HEK293 (cell line): Measurements from ENCODE around the gene PPM1L.

Source experiments
- CTCF ChIA-PET: fragments of 350-600 bp; formaldehyde crosslinking; extraction: SDS; loops from one replicate; lab custom pipeline; 2021; ENCODE audit warnings: antibody characterized with exemption; lab: Yijun Ruan, JAX
- POLR2A ChIA-PET: fragments of 300-600 bp; formaldehyde crosslinking; extraction: SDS; loops from one replicate; lab custom pipeline; 2020; ENCODE audit warnings: antibody characterized with exemption, inconsistent platforms; lab: Yijun Ruan, JAX
- H3K27ac ChIP-seq: fragments of 200-500 bp; sonication (Bioruptor generic); 2 replicates; pipeline ENCODE4 v1.5.1; 2014; ENCODE audit warnings: low read depth, low read length, control low read depth, inconsistent platforms; ENCODE audit errors: extremely low read depth
- H3K36me3 ChIP-seq, 2 experiments: fragments of 200-500 bp in 1 of 2; sonication (Bioruptor generic) in 1 of 2; 1 replicate in 1 of 2; 2 replicates in 1 of 2; pipeline ENCODE4 v1.5.1; 2014 to 2017; ENCODE audit warnings: inconsistent platforms in 2 of 2, low read length in 2 of 2; ENCODE audit not compliant: control insufficient read depth in 2 of 2, insufficient read depth in 1 of 2
- H3K4me1 ChIP-seq: fragments of 200-500 bp; sonication (Bioruptor generic); 2 replicates; pipeline ENCODE4 v1.5.1; 2014; ENCODE audit warnings: mild to moderate bottlenecking, low read length, inconsistent platforms; ENCODE audit not compliant: control insufficient read depth, insufficient read depth
- H3K4me3 ChIP-seq: 2 replicates; pipeline ENCODE4 v1.5.1; 2011; ENCODE audit warnings: low read depth, mild to moderate bottlenecking, control low read depth, low read length, moderate library complexity
- H3K9me3 ChIP-seq: fragments of 200-500 bp; sonication (Bioruptor generic); 2 replicates; pipeline ENCODE4 v1.5.1; 2014; ENCODE audit warnings: low read depth, low read length, inconsistent platforms; ENCODE audit not compliant: control insufficient read depth, insufficient read depth
- EGR2 ChIP-seq: fragments of 450-650 bp; formaldehyde crosslinking; IDR thresholded peaks from 2 replicates; pipeline ENCODE4 v1.5.1; 2016; ENCODE audit warnings: low read depth, missing biosample characterization, missing genetic modification characterization
- GLIS2 ChIP-seq: fragments of 450-650 bp; formaldehyde crosslinking; IDR thresholded peaks from 2 replicates; pipeline ENCODE4 v1.5.1; 2016; ENCODE audit warnings: missing biosample characterization, missing genetic modification characterization
- KLF7 ChIP-seq: fragments of 450-650 bp; formaldehyde crosslinking; IDR thresholded peaks from 2 replicates; pipeline ENCODE4 v1.5.1; 2016; ENCODE audit warnings: missing biosample characterization, missing genetic modification characterization, borderline replicate concordance
- MYNN ChIP-seq: fragments of 450-650 bp; formaldehyde crosslinking; IDR thresholded peaks from 2 replicates; pipeline ENCODE4 v1.5.1; 2016; ENCODE audit warnings: missing biosample characterization, missing genetic modification characterization, borderline replicate concordance
- REPIN1 ChIP-seq: fragments of 450-650 bp; formaldehyde crosslinking; IDR thresholded peaks from 2 replicates; pipeline ENCODE4 v1.5.1; 2017; ENCODE audit warnings: missing biosample characterization, missing genetic modification characterization, low read depth
- ZBTB20 ChIP-seq: fragments of 450-650 bp; formaldehyde crosslinking; IDR thresholded peaks from 2 replicates; pipeline ENCODE4 v1.5.1; 2016; ENCODE audit warnings: missing biosample characterization, missing genetic modification characterization
- ZBTB21 ChIP-seq: fragments of 450-650 bp; formaldehyde crosslinking; IDR thresholded peaks from 2 replicates; pipeline ENCODE4 v1.5.1; 2017; ENCODE audit warnings: missing biosample characterization, missing genetic modification characterization
- ZNF132 ChIP-seq: fragments of 450-650 bp; formaldehyde crosslinking; IDR thresholded peaks from 2 replicates; pipeline ENCODE4 v1.5.1; 2017; ENCODE audit warnings: missing biosample characterization, missing genetic modification characterization, borderline replicate concordance
- ZNF169 ChIP-seq: fragments of 450-650 bp; formaldehyde crosslinking; IDR thresholded peaks from 2 replicates; pipeline ENCODE4 v1.5.1; 2016; ENCODE audit warnings: missing biosample characterization, missing genetic modification characterization
- ZNF221 ChIP-seq: fragments of 450-650 bp; formaldehyde crosslinking; IDR thresholded peaks from 2 replicates; pipeline ENCODE4 v1.5.1; 2017; ENCODE audit warnings: missing biosample characterization, missing genetic modification characterization, borderline replicate concordance
- ZNF223 ChIP-seq: fragments of 450-650 bp; formaldehyde crosslinking; IDR thresholded peaks from 2 replicates; pipeline ENCODE4 v1.5.1; 2016; ENCODE audit warnings: missing biosample characterization, missing genetic modification characterization
- ZNF239 ChIP-seq: fragments of 450-650 bp; formaldehyde crosslinking; IDR thresholded peaks from 2 replicates; pipeline ENCODE4 v1.5.1; 2016; ENCODE audit warnings: missing biosample characterization, missing genetic modification characterization
- ZNF311 ChIP-seq: fragments of 450-650 bp; formaldehyde crosslinking; IDR thresholded peaks from 2 replicates; pipeline ENCODE4 v1.5.1; 2017; ENCODE audit warnings: missing biosample characterization, missing genetic modification characterization, borderline replicate concordance
- ZNF473 ChIP-seq: fragments of 450-650 bp; formaldehyde crosslinking; IDR thresholded peaks from 2 replicates; pipeline ENCODE4 v1.5.1; 2017; ENCODE audit warnings: missing biosample characterization, missing genetic modification characterization
- ZNF501 ChIP-seq: fragments of 450-650 bp; formaldehyde crosslinking; IDR thresholded peaks from 2 replicates; pipeline ENCODE4 v1.5.1; 2016; ENCODE audit warnings: missing biosample characterization, missing genetic modification characterization
- ZNF529 ChIP-seq: fragments of 450-650 bp; formaldehyde crosslinking; IDR thresholded peaks from 2 replicates; pipeline ENCODE4 v1.5.1; 2017; ENCODE audit warnings: missing genetic modification characterization, missing biosample characterization; ENCODE audit not compliant: insufficient replicate concordance
- ZNF555 ChIP-seq: fragments of 450-650 bp; formaldehyde crosslinking; conservative IDR thresholded peaks from 2 replicates; pipeline ENCODE4 v1.5.1; 2017; ENCODE audit warnings: missing biosample characterization, mild to moderate bottlenecking, missing genetic modification characterization, inconsistent platforms
- ZNF558 ChIP-seq: fragments of 450-650 bp; formaldehyde crosslinking; IDR thresholded peaks from 2 replicates; pipeline ENCODE4 v1.5.1; 2016; ENCODE audit warnings: missing biosample characterization, missing genetic modification characterization
- ZNF629 ChIP-seq: fragments of 450-650 bp; formaldehyde crosslinking; IDR thresholded peaks from 2 replicates; pipeline ENCODE4 v1.5.1; 2017; ENCODE audit warnings: missing biosample characterization, missing genetic modification characterization
- ZNF658 ChIP-seq: fragments of 450-650 bp; formaldehyde crosslinking; IDR thresholded peaks from 2 replicates; pipeline ENCODE4; 2016; ENCODE audit warnings: missing biosample characterization, missing genetic modification characterization
- ZNF768 ChIP-seq: fragments of 450-650 bp; formaldehyde crosslinking; IDR thresholded peaks from 2 replicates; pipeline ENCODE4 v1.5.1; 2018; ENCODE audit warnings: missing biosample characterization, mild to moderate bottlenecking, missing genetic modification characterization
- ZSCAN16 ChIP-seq: fragments of 450-650 bp; formaldehyde crosslinking; IDR thresholded peaks from 2 replicates; pipeline ENCODE4 v1.5.1; 2016; ENCODE audit warnings: missing biosample characterization, missing genetic modification characterization
- ZSCAN23 ChIP-seq: fragments of 450-650 bp; formaldehyde crosslinking; IDR thresholded peaks from 2 replicates; pipeline ENCODE4 v1.5.1; 2016; ENCODE audit warnings: missing biosample characterization, missing genetic modification characterization
- TF ChIP-seq, protein P1 (sequence below): fragments of 450-650 bp; formaldehyde crosslinking; IDR thresholded peaks from 2 replicates; pipeline ENCODE4 v1.5.1; 2016; ENCODE audit warnings: missing biosample characterization, missing genetic modification characterization
- TF ChIP-seq, protein P2 (sequence below): fragments of 450-650 bp; formaldehyde crosslinking; IDR thresholded peaks from 2 replicates; pipeline ENCODE4 v1.5.1; 2016; ENCODE audit warnings: missing biosample characterization, missing genetic modification characterization
- TF ChIP-seq, protein P3 (sequence below): fragments of 450-650 bp; formaldehyde crosslinking; optimal IDR thresholded peaks from 2 replicates; pipeline ENCODE3; 2016; ENCODE audit warnings: missing biosample characterization, mild to moderate bottlenecking, missing genetic modification characterization
- TF ChIP-seq, protein P4 (sequence below): IDR thresholded peaks from 2 replicates; pipeline ENCODE4 v1.6.1; 2011; ENCODE audit warnings: mild to moderate bottlenecking, low read depth, low read length, borderline replicate concordance
- TF ChIP-seq, protein P5 (sequence below): fragments of 450-650 bp; formaldehyde crosslinking; IDR thresholded peaks from 2 replicates; pipeline ENCODE4 v1.5.1; 2016; ENCODE audit warnings: missing biosample characterization, missing genetic modification characterization, low read depth

PPM1L gene

DNA sequence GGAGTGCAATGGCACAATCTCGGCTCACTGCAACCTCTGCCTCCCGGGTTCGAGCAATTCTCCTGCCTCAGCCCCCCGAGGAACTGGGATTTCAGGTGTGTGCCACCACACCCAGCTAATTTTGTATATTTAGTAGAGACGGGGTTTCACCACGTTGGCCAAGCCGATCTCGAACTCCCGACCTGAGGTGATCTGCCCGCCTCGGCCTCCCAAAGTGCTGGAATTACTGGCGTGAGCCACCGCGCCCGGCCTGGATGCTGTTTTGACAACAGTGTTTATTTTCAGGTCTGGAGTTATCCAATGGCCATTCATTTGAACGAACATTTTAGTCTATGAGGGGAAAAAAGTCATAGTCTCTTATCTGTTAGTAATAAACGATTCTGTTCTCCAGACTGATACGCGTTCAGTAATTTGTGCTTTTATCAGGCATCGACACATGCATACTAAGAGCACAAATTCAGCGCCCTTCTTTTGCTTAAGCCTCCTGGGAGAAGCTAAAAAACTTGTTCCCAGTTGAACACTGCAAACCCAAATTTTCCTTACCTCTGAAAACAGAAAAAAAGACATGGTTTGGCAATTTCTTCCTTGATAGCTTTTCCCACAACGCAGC lies 347.9 kb downstream of the PPM1L start:
- Histone ChIP-seq H3K27ac (no peak overlapping the region), H3K4me3 (no peak overlapping the region), H3K4me1 (no peaks in the 10 kb centered on the region), H3K36me3 (no peaks in the 10 kb centered on the region), H3K9me3 (no peaks in the 10 kb centered on the region)
- POLR2A ChIA-PET: no interaction called here
- CTCF ChIA-PET: interaction anchor here (1.0 kb wide), 1 partner anchor 168 kb away, joined by 3 read pairs; no protein-coding TSS in a partner anchor
- TF ChIP-seq ZNF629: no peak
- TF ChIP-seq ZNF221: no peak
- no peak for TF ChIP-seq ZSCAN16
- TF ChIP-seq, protein P1, sequence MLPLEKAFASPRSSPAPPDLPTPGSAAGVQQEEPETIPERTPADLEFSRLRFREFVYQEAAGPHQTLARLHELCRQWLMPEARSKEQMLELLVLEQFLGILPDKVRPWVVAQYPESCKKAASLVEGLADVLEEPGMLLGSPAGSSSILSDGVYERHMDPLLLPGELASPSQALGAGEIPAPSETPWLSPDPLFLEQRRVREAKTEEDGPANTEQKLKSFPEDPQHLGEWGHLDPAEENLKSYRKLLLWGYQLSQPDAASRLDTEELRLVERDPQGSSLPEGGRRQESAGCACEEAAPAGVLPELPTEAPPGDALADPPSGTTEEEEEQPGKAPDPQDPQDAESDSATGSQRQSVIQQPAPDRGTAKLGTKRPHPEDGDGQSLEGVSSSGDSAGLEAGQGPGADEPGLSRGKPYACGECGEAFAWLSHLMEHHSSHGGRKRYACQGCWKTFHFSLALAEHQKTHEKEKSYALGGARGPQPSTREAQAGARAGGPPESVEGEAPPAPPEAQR (tag by site-specific recombination): no peak
- TF ChIP-seq ZNF239: no peak
- TF ChIP-seq ZNF169 (tag by site-specific recombination): no peak
- no peak for TF ChIP-seq GLIS2 (tag by site-specific recombination)
- TF ChIP-seq REPIN1 (tag by site-specific recombination): no peak

DNA sequence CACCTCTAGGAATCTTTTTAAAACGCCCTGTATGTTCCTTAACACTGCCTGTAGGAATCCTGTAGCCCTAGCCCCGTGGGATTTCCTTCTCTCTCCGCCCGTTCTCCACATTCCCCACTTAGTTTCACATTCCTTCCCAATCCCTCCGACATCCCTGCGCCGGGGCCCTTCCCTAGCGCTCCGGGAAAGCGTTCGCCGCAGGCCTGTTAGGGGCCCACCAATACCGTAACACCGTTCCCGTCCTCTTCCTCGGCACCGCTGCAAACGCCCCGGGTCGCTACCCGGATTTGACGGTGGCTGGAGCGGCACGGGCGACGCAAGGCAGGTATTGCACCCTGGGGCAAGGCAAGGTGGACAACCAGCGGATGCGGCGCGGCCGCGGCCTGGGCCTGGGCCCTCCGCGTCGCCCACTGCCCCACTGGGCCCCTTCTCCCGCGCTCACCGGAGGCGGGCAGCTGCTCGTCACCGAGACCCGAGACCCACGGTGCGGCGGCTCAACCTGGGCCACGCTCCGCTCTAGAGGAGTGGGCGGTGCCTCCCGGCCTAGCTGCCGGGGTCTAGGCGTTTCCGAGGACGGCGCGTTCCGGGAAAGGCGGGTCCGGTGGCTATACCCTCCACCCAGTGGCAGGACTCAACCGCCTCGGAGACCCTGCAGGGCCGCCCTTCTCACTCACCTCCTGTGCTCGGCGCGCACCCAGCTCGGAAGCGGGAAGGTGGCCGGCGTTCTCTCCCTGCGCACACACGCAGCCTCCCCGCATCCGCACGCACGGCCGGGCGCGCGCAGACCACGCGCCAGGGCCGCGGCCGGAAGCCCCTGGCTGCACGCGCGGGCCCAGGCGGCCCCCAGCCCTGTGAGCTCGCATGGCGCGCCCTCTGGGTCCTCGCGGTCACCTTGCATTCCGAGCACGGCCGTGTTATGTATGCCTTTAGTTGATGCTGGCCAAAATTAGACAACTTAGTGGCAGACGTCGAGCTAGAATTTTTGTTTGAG lies 348.8 kb downstream of the PPM1L start, which contains the start of gene B3GALNT1:
Gene B3GALNT1 (minus strand): TSS at position 789 of the 991 bp plus-strand sequence. CDS start 18,595 bp downstream, outside the sequence.
- ChIA-PET POLR2A (no interaction called here), CTCF (no interaction called here)
- Histone ChIP-seq H3K4me3 (peak within 1 kb of the TSS; percentile 36), H3K9me3 (no peaks in the 10 kb centered on the region), H3K27ac (peak within 1 kb of the TSS; percentile 62; the same call in 1 of the 2 replicates), H3K36me3 (no peaks in the 10 kb centered on the region), H3K4me1 (no peaks in the 10 kb centered on the region)
- TF ChIP-seq ZBTB20 (tag by site-specific recombination) (peak; percentile 94), MYNN (tag by site-specific recombination) (no peak), ZNF558 (tag by site-specific recombination) (no peak), ZNF501 (tag by site-specific recombination) (0 out of 2 replicates have a peak, but pooled peaks have one; percentile 46), ZNF311 (no peak), ZNF473 (no peak), ZSCAN23 (tag by site-specific recombination) (no peak), ZNF223 (no peak), KLF7 (tag by site-specific recombination) (no peak), ZNF658 (tag by site-specific recombination) (no peak), ZNF555 (tag by site-specific recombination) (no peak), EGR2 (tag by site-specific recombination) (no peak), GLIS2 (tag by site-specific recombination) (no peak), ZNF132 (no peak), ZBTB21 (tag by site-specific recombination) (no peak), ZNF768 (no peak), ZNF529 (tag by site-specific recombination) (no peak)
- TF ChIP-seq, protein P2, sequence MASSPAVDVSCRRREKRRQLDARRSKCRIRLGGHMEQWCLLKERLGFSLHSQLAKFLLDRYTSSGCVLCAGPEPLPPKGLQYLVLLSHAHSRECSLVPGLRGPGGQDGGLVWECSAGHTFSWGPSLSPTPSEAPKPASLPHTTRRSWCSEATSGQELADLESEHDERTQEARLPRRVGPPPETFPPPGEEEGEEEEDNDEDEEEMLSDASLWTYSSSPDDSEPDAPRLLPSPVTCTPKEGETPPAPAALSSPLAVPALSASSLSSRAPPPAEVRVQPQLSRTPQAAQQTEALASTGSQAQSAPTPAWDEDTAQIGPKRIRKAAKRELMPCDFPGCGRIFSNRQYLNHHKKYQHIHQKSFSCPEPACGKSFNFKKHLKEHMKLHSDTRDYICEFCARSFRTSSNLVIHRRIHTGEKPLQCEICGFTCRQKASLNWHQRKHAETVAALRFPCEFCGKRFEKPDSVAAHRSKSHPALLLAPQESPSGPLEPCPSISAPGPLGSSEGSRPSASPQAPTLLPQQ (tag by site-specific recombination): peak; percentile 92
- TF ChIP-seq, protein P3, sequence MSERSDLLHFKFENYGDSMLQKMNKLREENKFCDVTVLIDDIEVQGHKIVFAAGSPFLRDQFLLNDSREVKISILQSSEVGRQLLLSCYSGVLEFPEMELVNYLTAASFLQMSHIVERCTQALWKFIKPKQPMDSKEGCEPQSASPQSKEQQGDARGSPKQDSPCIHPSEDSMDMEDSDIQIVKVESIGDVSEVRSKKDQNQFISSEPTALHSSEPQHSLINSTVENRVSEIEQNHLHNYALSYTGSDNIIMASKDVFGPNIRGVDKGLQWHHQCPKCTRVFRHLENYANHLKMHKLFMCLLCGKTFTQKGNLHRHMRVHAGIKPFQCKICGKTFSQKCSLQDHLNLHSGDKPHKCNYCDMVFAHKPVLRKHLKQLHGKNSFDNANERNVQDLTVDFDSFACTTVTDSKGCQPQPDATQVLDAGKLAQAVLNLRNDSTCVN (tag by site-specific recombination): peak; percentile 73
- TF ChIP-seq, protein P4, sequence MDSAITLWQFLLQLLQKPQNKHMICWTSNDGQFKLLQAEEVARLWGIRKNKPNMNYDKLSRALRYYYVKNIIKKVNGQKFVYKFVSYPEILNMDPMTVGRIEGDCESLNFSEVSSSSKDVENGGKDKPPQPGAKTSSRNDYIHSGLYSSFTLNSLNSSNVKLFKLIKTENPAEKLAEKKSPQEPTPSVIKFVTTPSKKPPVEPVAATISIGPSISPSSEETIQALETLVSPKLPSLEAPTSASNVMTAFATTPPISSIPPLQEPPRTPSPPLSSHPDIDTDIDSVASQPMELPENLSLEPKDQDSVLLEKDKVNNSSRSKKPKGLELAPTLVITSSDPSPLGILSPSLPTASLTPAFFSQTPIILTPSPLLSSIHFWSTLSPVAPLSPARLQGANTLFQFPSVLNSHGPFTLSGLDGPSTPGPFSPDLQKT: no peak
- TF ChIP-seq, protein P5, sequence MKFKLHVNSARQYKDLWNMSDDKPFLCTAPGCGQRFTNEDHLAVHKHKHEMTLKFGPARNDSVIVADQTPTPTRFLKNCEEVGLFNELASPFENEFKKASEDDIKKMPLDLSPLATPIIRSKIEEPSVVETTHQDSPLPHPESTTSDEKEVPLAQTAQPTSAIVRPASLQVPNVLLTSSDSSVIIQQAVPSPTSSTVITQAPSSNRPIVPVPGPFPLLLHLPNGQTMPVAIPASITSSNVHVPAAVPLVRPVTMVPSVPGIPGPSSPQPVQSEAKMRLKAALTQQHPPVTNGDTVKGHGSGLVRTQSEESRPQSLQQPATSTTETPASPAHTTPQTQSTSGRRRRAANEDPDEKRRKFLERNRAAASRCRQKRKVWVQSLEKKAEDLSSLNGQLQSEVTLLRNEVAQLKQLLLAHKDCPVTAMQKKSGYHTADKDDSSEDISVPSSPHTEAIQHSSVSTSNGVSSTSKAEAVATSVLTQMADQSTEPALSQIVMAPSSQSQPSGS (tag by site-specific recombination): no peak
